HEK293 (cell line): ENCODE measurements around the gene PKP2.

Source experiments
- CTCF ChIP-seq: fragments of 450-650 bp; formaldehyde crosslinking; IDR thresholded peaks from 2 replicates; pipeline ENCODE4 v1.5.1; 2016; ENCODE audit warnings: missing biosample characterization, missing genetic modification characterization
- KLF1 ChIP-seq: fragments of 450-650 bp; formaldehyde crosslinking; IDR thresholded peaks from 2 replicates; pipeline ENCODE4 v1.5.1; 2016; ENCODE audit warnings: missing biosample characterization, missing genetic modification characterization
- ZBTB26 ChIP-seq: fragments of 450-650 bp; formaldehyde crosslinking; optimal IDR thresholded peaks from 2 replicates; pipeline ENCODE3; 2016; ENCODE audit warnings: missing biosample characterization, mild to moderate bottlenecking, missing genetic modification characterization
- ZNF146 ChIP-seq: fragments of 450-650 bp; formaldehyde crosslinking; IDR thresholded peaks from 2 replicates; pipeline ENCODE4 v1.5.1; 2016; ENCODE audit warnings: missing biosample characterization, missing genetic modification characterization
- ZNF239 ChIP-seq: fragments of 450-650 bp; formaldehyde crosslinking; IDR thresholded peaks from 2 replicates; pipeline ENCODE4 v1.5.1; 2016; ENCODE audit warnings: missing biosample characterization, missing genetic modification characterization
- ZNF423 ChIP-seq: fragments of 450-650 bp; formaldehyde crosslinking; IDR thresholded peaks from 2 replicates; pipeline ENCODE4 v1.5.1; 2016; ENCODE audit warnings: missing biosample characterization, missing genetic modification characterization
- ZNF600 ChIP-seq: fragments of 450-650 bp; formaldehyde crosslinking; IDR thresholded peaks from 2 replicates; pipeline ENCODE4 v1.5.1; 2016; ENCODE audit warnings: missing biosample characterization, missing genetic modification characterization
- TF ChIP-seq, protein P1 (sequence below): fragments of 450-650 bp; formaldehyde crosslinking; IDR thresholded peaks from 2 replicates; pipeline ENCODE4 v1.5.1; 2016; ENCODE audit warnings: missing biosample characterization, missing genetic modification characterization
- TF ChIP-seq, protein P2 (sequence below): fragments of 450-650 bp; formaldehyde crosslinking; IDR thresholded peaks from 2 replicates; pipeline ENCODE4; 2016; ENCODE audit warnings: missing biosample characterization, missing genetic modification characterization

DNA sequence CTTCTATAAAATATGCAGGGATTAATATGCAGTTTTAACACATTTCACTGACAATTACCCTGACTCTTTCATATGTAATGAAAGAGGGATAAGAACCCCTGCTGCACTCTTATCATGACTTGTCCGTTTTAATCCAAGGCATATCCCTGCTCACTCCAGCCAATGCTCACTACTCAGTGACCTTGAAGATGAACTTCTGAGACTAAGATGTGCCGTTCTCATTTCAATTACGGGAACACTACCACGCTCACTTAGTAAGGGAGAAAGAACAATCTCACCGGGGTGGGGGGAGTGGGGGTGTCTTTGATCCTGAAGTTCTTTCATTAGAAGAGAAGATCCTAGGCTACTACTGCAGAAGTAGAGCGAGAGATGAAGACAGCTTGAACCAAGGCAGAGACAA is 50.5 kb downstream of the PKP2 start:
- TF ChIP-seq CTCF (tag by site-specific recombination): no peak
- TF ChIP-seq ZNF146 (tag by site-specific recombination): no peak
- no peak for TF ChIP-seq ZNF423
- no peak for TF ChIP-seq ZNF600 (tag by site-specific recombination)
- no peak for TF ChIP-seq KLF1 (tag by site-specific recombination)
- TF ChIP-seq, protein P1, sequence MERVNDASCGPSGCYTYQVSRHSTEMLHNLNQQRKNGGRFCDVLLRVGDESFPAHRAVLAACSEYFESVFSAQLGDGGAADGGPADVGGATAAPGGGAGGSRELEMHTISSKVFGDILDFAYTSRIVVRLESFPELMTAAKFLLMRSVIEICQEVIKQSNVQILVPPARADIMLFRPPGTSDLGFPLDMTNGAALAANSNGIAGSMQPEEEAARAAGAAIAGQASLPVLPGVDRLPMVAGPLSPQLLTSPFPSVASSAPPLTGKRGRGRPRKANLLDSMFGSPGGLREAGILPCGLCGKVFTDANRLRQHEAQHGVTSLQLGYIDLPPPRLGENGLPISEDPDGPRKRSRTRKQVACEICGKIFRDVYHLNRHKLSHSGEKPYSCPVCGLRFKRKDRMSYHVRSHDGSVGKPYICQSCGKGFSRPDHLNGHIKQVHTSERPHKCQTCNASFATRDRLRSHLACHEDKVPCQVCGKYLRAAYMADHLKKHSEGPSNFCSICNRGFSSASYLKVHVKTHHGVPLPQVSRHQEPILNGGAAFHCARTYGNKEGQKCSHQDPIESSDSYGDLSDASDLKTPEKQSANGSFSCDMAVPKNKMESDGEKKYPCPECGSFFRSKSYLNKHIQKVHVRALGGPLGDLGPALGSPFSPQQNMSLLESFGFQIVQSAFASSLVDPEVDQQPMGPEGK (tag by site-specific recombination): no peak
- TF ChIP-seq ZBTB26 (tag by site-specific recombination): no peak
- TF ChIP-seq ZNF239 (tag by site-specific recombination): no peak
- TF ChIP-seq, protein P2, sequence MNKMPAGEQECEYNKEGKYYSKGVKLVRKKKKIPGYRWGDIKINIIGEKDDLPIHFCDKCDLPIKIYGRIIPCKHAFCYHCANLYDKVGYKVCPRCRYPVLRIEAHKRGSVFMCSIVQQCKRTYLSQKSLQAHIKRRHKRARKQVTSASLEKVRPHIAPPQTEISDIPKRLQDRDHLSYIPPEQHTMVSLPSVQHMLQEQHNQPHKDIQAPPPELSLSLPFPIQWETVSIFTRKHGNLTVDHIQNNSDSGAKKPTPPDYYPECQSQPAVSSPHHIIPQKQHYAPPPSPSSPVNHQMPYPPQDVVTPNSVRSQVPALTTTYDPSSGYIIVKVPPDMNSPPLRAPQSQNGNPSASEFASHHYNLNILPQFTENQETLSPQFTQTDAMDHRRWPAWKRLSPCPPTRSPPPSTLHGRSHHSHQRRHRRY (tag by site-specific recombination): no peak
